SHP77 (cell line): Measurements from ENCODE around the gene TMEM204.

Experiments used
- DNase-seq, 2 experiments: peaks; one replicate each; lab custom pipeline; 2025; lab: John Stamatoyannopoulos, UW

The TMEM204 gene

DNA sequence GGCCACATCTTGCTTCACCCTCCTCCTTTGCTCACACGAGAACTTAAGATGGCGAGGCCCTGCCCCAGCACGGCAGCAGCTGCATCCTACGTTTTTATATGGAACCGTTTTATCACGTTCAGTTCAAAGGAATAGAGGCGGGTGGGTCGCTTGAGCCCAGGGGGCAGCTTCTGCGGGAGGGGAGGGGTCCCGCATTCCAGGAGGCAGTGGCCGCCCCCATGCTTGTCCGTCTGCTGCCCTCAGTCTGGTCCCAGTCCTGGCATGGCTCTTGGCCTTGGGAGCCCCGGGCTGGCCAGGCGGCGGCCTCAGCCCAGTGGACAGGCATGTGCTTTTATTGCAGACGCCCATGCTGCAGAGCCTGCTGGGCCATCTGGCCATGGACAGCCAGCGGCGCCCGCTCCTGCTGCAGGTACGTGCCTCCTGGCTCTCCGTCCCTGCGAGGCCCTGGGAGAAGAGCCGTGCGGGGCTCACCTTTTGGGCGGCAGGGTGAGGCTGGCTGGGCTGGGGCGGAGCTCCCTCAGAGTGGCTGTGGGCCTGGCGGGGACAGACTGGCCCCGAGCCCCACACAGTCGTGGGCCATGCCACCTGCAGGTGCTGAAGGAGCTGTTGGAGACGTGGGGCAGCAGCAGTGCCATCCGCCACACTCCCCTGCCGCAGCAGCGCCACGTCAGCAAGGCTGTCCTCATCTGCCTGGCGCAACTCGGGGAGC lies 33.6 kb upstream of the TMEM204 start:
- no peak for DNase-seq

DNA sequence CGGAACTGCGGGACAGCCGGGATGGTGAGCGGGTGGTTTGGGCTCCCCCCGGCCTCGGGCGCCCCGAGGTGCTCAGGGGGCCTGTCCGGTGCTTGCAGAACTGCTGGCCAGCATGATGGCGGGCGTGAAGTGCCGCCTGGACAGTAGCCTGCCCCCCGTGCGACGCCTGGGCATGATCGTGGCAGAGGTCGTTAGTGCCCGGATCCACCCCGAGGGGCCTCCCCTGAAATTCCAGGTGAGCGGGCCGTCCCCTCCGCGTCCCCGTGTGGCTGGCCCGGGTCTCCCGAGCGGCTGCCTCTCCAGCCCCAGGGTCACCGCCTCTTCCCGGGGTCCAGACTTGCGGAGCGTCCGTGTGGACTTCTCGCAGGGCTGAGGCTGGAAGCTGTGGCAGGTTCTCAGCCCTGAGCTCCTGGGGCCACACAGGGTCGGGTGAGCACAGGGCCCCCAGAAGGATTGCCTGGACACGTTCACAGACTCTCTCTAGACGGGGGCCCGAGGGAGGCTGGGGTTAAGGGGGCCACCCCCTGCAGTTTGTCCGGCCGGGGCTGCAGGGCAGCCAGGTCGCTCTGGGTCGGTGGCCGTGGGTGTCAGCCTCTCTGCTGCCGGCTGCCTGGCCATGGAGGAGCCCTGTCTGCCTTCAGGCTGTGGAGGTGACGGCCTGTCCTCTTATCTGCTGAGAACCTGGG lies 32.9 kb upstream of the TMEM204 start:
- DNase-seq, result no peak

DNA sequence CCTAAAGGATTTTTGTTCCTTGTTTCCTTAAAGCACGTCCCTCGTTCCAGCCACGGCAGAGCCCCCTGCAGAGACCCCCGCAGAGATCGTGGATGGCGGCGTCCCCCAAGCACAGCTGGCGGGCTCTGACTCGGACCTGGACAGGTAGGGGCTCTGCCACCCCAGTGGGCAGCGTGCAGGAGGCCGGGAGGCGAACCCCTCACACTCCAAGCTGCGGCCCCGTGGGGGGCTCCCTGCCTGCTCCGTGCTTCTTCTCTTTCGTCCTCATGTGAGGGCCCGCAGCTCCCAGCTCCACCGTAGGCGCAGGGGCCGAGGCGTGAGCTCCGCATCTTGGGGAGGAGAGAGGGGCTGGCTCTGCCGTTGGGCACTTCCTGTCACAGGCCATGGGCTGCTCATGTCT lies 31.8 kb upstream of the TMEM204 start:
- no peak for DNase-seq

DNA sequence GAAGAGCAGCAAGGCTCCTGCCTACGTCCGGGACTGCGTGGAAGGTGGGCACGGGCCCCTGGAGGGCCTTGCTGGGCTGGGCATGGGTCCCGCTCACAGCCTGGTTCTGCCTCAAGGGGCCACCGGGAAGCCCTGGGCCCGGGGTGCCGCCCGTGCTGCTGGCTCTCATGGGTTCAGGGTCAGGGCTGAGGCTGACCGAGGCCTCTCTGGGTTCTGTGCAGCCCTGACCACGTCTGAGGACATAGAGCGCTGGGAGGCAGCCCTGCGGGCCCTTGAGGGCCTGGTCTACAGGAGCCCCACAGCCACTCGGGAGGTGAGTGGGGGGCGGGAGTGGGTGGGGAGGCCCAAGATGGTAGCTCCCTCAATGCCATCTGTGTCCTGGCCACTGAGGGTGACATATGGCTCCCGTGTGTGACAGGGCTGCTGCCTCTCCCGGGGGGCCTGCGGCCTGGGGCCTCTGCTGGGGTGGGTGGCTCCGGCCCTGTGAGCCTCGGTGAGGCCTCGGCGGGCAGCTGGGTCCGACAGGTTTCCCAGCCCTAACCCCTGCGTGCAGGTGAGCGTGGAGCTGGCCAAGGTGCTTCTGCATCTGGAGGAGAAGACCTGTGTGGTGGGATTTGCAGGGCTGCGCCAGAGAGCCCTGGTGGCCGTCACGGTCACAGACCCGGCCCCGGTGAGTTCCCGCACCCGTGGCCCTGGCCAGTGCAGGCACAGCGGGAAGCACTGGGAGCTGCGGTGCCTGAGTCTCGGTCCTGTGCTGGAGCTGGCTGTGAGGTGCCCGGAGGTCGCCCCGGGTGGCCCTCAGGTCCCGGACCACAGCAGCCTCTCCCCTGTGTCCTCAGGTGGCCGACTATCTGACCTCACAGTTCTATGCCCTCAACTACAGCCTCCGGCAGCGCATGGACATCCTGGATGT lies 31.1 kb upstream of the TMEM204 start:
- DNase-seq, result no peak

DNA sequence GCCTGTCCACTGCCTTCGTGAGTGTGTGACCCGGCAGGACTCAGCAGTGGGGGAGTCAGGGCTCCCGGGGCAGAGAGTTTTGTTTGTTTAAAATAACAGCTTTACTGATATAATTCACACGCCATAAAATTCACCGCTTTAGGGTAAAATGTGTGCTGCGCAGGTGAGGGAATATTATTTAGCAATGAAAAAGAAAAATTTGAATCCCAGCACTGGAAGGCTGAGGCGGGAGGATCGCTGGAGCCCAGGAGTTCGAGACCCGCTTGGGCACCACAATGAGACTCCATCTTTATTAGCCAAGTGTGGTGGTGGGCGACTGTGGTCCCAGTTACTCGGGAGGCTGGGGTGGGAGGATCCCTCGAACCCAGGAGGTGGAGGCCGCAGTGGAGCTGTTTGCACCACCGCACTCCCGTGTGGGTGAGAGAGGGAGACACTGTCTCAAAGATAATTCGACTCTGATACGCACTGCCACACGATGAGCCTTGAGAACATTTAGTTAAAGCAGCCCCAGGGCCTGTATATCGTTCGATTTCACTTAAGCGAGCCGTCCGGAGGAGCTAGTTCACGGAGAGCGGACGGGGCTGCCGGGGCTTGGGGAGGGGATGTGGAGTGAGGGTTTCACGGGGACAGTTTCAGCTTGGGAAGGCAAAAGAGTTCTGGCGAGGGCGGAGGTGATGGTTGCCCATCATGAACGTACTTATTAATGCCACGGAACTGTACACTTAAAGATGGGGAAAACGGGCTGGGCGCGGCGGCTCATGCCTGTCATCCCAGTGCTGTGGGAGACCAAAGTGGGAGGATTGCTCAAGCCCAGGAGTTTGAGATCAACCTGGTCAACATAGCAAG lies 30.1 kb upstream of the TMEM204 start:
- DNase-seq, result no peak

DNA sequence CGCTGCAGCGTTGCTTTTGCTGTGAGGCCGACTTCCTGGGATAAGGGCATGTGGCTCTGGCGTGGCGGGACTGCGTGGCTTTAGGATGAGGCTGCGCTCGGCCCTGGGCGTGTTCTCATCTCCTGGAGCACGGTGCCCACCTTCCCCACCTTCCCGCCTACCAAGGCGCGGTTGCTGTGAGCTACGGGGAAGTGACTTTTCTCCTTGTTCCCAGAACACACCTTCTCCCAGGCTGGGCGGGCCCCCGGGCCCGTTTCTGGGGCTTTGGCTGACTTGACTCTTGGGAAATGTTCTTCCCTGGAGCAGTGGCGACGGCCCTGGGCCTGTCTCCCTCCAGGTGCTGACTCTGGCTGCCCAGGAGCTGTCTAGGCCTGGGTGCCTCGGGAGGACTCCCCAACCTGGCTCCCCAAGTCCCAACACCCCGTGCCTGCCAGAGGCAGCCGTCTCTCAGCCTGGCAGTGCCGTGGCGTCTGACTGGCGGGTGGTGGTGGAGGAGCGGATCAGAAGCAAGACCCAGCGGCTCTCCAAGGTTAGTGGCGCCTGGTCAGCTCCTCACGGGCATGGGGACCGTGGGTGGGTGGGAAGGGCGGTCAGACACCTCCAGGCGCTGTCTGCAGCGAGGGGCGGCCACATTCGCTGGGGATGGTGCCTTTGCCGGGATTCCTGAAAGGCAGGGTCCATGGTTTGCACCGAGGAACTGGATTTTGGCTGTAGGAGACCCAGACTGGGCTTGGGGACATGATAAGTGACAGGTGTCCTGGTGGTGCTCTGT lies 28.2 kb upstream of the TMEM204 start:
- no peak for DNase-seq

DNA sequence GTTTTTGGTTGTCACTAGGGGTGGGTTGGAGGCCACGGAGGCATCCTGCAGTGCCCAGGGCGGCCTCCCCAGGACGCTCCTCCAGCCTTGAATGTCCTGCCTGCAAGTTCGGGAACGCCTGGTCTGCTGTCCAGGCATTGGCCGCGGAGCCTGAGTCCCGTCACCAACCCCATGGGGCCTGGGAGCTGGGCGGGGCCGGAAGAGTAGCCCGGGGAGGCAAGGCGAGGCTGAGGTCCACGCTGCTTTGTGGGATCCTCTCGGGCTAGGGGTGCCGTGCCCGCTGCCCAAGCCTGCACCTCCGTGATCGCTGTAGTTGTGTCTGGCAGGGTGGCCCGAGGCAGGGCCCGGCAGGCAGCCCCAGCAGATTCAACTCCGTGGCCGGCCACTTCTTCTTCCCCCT lies 27.6 kb upstream of the TMEM204 start:
- DNase-seq, result no peak

DNA sequence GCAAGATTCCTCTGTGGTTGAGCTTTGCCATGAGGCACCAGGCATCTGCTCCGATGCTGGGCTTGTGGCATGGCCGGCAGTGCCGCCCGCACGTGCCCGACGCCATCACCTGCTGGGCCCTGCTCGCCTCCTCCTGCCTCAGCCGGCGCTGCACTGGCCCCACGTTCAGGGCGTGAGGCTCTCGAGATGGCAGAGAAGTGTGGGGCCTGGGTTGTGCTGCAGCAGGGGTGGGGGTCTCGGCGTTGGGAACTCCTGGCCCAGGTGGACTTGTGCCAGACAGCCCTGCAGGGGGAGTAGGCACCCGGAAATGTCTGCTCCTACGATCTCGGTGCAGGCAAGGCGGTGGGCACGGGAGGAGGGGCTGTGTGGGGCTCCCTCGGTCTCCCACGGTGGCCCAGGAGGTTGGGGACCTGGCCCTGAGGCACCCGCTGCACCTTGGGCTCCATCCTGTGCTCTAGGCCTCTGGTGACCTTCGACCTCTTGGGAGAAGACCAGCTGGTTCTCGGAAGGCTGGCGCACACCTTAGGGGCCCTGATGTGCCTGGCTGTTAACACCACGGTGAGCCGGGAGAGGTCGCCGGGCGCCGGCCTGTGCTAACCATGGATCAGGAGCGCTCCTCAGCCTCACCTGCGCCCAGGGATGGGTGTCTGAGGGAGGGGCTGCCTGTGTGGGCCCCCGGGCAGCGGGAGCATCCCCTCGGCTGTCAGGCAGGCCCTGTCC lies 26.8 kb upstream of the TMEM204 start:
- no peak for DNase-seq

DNA sequence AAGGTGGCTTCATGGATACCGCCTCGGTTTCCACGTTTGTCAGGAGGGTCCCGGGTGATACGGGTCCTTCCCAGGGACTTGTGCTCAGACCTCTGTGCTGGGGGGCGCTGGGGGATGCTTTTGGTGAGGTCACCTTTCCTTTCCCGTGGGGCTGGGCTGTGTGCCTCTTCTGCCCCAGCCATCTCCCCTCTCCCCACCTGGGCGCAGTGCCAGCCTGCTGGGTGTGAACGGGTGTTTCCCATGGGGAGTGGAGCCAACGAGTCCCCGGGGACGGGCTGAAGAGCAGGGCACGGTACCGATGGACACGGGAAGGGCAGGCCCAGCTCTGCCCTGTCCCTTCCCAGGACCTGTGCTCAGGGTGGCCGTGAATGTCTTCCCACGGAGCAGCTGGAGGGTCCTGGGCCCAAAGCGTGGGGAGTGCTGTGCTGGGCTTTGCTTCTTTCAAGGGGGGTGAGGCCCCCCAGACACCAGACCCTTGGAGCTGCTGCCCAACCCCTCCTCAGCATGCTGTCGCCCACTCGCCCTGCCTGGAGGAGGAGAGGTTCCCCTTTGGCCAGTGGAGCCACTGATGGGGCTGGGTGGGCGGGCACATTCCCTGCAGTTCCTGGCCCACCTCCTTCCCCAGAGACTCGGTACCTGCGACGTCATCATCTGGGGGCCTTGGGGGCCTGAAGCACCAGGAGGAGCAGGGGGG lies 24.8 kb upstream of the TMEM204 start:
- DNase-seq, result no peak

DNA sequence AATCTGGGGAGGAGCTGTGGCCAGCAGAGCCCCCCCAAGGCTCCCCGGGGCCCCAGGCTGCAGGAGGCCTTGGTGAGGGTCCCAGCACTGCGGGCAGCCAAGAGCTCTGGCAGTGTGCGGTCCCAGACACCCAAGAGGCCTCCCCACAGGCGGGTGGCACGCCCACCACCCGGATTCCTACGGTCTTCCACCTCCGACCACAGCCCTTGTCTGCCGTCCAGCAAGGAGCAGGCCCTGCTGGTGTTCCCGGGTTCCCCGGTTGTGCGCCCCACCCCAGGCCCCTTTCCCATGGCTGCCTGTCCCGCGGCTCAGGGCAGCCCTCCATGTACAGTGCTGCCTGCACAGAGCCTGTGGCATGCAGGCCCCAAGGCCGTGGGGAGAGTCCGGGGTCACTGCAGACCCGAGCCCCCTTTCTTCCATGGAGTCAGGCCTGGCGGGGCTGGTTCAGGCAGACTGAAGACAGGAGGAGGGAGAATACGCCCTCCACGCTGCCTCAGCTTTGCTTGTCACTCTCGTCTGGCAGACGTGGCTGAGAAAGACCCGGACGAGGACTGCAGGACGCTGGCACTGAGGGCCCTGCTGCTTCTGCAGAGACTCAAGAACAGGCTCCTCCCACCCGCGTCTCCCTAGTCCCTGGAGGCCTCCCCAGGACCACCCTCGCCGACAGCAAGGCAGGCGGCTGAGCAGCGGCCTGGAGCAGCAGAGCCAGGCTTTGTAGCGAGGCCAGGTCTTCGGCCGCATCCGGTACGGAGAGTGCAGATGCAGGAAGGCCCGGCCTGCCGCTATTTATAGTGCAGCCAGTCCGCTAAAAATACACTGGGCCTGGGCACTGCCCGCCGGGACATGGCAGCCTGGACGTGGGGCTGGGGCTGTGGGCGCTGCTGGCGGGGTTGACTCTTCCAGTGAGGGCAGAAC lies 23.9 kb upstream of the TMEM204 start:
- no peak for DNase-seq

DNA sequence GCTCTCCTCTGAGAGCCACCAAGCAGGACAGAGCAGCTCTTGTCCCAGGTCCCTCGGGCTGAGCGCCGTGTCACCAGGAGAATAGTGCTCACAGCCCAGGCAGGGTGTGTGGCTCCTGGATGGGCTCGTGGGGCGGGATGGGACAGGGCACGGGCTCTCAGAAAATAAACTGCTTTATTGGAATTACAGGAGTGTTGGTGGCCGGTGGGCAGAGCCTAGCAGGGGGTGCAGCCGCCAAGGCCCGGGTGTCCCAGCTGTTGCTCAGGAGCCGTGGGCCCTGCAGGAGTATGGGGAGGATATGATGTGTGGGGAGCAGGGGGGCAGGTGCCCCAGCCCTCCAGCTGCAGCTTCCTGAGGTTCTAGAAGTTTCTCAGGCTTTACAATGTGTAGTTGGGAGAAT lies 23.2 kb upstream of the TMEM204 start:
- DNase-seq, result no peak

DNA sequence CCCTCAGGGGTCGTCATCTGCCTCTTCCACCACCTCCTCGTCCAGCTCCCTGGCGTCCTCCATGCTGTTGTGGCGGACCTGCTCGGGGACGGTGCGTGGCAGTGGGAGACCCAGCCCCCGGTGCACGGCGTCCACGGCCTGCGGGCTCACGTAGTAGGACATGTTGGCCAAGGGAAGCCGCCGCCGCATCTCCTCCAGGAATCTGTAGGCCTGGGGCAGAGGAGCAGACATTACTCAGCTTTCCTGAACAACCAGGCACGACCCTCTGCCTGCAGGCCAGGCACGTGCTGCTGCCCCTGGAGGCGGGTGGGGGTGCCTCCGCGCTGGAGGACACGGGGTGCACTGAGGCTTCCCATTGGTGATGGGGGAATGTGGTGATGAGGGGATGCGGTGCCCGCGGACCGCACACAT lies 22.5 kb upstream of the TMEM204 start:
- no peak for DNase-seq

DNA sequence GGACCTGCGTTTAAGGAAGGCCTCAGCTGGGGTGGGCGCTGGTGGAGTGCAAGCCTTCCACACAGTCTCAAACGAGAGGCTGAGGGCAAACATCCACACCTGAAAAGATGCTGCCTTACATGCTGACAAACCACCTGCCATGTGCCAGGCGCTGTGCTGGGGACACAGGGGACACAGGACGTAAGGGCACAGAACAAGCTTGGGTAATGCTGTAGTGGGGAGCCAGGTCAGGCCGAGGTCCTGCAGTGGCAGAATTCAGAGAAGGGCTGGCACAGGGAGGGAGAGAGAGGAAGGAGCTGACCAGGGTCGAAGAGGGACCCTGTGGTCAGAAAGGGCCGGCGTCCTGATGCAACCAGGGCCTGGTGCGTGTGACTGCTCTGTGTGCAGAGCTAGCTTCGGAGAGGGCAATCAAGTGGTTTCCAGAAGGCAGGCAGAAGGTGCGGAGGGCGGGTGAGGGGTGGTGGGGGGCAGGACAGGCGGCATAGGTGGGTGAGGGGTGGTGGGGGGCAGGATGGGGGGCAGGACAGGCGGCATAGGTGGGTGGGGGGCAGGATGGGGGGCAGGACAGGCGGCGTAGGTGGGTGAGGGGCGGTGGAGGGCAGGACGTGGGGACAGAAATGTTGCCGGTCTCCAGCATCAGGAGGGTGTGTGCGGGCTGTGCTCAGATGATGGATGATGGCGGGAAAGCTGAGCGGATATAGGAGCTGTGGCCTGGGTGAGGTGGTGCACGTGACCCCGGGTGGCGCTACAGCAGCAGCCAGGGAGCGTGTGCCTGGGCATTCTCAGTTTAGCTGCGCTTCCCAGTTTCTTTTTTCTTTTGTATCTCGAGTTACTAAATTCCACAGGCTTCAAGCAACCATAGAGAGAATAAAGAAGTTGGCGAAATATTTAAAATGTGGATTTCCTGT lies 21.6 kb upstream of the TMEM204 start:
- no peak for DNase-seq

DNA sequence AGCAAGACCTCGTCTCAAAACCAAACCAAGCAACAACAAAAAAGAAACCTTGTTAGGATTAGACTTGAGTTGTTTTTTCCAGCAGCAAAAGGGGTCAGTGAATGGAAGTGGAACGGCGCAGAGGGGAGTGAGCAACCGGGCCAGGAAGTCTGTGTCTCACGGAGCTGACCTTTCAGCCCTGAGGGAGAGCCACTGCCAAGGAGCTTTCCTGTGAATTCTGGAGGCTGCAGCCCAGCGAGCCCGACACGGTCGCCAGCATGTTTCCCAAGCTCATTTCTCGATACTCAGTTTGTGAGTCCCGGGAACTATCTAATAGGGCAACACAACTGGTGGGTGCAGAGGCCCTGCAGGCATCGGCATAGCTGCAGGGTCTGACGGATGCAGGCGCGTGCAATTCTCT lies 20.7 kb upstream of the TMEM204 start:
- no peak for DNase-seq

DNA sequence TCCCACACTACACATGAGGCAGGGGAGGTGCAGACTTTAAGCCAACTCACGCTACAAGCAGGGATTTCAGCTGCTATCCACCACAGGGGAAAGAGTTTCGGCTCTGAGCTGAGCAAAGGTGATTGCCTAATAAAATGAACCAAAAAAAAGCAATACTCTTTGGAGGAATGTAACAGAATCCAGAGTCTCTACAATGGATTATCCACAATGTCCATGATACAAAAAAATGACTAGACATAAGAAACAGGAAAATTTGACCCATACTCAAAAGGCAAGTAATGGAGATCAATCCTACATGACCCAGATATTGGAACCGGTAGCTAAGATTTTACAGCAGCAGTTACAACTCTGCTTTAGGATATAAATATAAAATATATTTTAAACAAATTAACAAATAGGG lies 19.0 kb upstream of the TMEM204 start:
- no peak for DNase-seq

DNA sequence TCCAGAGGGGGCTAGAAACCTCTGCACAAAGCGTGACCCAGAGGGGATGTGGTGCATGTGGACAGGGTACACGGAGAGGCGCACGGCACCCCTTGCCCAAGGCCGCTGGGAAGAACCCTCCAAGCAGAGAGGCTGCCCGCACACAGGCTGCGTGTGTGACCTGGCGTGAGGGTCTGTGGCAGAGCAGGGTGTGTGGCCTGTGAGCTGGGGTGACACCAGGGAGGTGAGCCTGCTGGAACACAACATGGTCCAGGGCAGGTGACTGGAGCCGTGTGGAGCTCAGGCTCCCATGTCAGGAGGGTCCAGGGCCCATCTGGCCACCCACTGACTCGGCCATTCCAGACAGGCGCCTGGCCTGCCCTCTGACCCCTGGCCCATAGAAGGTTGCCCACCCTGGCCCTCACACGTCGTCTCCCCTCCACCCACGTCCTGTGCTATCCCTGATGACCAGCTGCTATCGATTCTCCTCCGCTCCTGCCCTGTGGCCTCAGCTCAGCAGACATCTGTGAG lies 14.8 kb upstream of the TMEM204 start:
- no peak for DNase-seq

DNA sequence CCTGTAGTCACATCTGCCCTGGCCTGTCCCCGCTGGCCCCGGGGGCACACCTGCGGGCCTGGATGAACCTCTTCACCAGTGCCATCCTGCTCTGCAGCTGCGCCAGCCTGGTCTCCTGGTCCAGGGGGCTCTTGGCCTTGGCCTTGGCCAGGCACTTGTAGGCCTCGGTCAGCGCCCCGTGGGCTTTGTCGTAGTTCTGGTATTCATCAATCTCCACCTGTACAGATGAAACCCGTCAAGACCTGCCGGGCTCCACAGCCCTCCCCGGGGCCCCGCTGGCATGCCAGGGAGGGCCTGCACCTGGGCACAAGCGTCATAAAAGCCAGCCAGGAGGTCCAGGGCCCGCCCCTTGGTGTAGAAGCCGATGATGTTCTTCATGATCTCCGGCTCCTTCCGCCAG lies 13.6 kb upstream of the TMEM204 start:
- DNase-seq, result no peak
